ENCODE measurements around the gene SPATA2.

DNA sequence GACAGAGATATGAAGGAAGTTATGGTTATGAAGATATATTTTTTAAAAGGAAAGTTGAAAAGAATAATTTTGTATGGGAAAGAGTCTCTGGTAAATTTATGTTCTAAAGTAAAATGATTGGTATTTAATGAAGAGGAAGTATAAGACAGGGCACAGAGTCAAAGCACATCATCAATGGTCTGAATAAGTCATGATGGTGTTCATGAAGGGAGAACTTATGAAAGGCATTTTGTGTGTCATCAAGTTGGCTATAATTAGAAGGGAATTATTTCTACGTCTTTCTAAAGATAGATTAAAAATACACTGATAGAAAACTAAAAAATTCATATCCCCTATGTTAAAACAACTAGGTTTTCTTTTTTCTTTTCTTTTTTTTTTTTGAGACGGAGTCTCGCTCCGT, 46.1 kb upstream of the SPATA2 start:
- TF ChIP-seq, protein P1, sequence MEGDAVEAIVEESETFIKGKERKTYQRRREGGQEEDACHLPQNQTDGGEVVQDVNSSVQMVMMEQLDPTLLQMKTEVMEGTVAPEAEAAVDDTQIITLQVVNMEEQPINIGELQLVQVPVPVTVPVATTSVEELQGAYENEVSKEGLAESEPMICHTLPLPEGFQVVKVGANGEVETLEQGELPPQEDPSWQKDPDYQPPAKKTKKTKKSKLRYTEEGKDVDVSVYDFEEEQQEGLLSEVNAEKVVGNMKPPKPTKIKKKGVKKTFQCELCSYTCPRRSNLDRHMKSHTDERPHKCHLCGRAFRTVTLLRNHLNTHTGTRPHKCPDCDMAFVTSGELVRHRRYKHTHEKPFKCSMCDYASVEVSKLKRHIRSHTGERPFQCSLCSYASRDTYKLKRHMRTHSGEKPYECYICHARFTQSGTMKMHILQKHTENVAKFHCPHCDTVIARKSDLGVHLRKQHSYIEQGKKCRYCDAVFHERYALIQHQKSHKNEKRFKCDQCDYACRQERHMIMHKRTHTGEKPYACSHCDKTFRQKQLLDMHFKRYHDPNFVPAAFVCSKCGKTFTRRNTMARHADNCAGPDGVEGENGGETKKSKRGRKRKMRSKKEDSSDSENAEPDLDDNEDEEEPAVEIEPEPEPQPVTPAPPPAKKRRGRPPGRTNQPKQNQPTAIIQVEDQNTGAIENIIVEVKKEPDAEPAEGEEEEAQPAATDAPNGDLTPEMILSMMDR (IDR thresholded peaks at IDR 0.05), result no peak
- no peak for TF ChIP-seq EZH2 (IDR thresholded peaks at IDR 0.05)
- no peak for TF ChIP-seq EZH2phosphoT487 (IDR thresholded peaks at IDR 0.05)
